NOMO-1 treated with DMSO at 0.1 percent for 48 hours (cell line): Measurements from ENCODE around the gene AKR1B1.
A peak's percentile ranks its signal among the peaks of the same experiment; 100 is the strongest.
"Not testable (repeated sequence)": the region's sequence is repeated elsewhere in the genome, so short reads cannot be mapped to it uniquely, and the experiment has no call there.

Experiments
- DNase-seq: peaks from one replicate; lab custom pipeline; 2025; ENCODE audit not compliant: unreplicated experiment; lab: John Stamatoyannopoulos, UW

Gene AKR1B1

GRCh38 chr7:134458806-134459698 is at the start of gene AKR1B1:
Gene AKR1B1, minus strand, starts transcription at chr7:134459100. Its CDS starts 38 bp downstream, at chr7:134459062.
- peak; percentile 66 for DNase-seq

GRCh38 chr7:134505856-134506255 is 47.0 kb upstream of the AKR1B1 start:
- DNase-seq: no peak

- DNase-seq: no peak
Observed at GRCh38 chr7:134504660-134505164, 45.8 kb upstream of the AKR1B1 start.

GRCh38 chr7:134502463-134503371 is 43.8 kb upstream of the AKR1B1 start:
- DNase-seq: peak; percentile 34

GRCh38 chr7:134500982-134501381 is 42.1 kb upstream of the AKR1B1 start:
- DNase-seq: no peak

GRCh38 chr7:134500406-134500805 is 41.5 kb upstream of the AKR1B1 start:
- DNase-seq: no peak

- no peak for DNase-seq
Observed at GRCh38 chr7:134495546-134495945, 36.6 kb upstream of the AKR1B1 start.

GRCh38 chr7:134493091-134493490 is 34.2 kb upstream of the AKR1B1 start:
- no peak for DNase-seq

GRCh38 chr7:134487721-134488120 is 28.8 kb upstream of the AKR1B1 start:
- not testable (repeated sequence) for DNase-seq

- no peak for DNase-seq
Observed at GRCh38 chr7:134485203-134485602, 26.3 kb upstream of the AKR1B1 start.

GRCh38 chr7:134483296-134483695 is 24.4 kb upstream of the AKR1B1 start:
- no peak for DNase-seq

- DNase-seq: no peak
Observed at GRCh38 chr7:134482858-134483257, 24.0 kb upstream of the AKR1B1 start.

- no peak for DNase-seq
Observed at GRCh38 chr7:134481167-134481566, 22.3 kb upstream of the AKR1B1 start.

- no peak for DNase-seq
Observed at GRCh38 chr7:134480730-134481129, 21.8 kb upstream of the AKR1B1 start.

GRCh38 chr7:134480202-134480601 is 21.3 kb upstream of the AKR1B1 start:
- no peak for DNase-seq

- no peak for DNase-seq
Observed at GRCh38 chr7:134478707-134479106, 19.8 kb upstream of the AKR1B1 start.

- DNase-seq: no peak
Observed at GRCh38 chr7:134477954-134478353, 19.1 kb upstream of the AKR1B1 start.

- no peak for DNase-seq
Observed at GRCh38 chr7:134476044-134476443, 17.1 kb upstream of the AKR1B1 start.

- DNase-seq: no peak
Observed at GRCh38 chr7:134474828-134475227, 15.9 kb upstream of the AKR1B1 start.

GRCh38 chr7:134473861-134474291 is 15.0 kb upstream of the AKR1B1 start:
- no peak for DNase-seq

- no peak for DNase-seq
Observed at GRCh38 chr7:134472572-134473244, 13.8 kb upstream of the AKR1B1 start.
